ENCODE measurements around the gene SEC24A.

GRCh38 chr5:134625559-134625958 is 23.0 kb upstream of the SEC24A start:
- TF ChIP-seq CTCF (IDR thresholded peaks at IDR 0.05) (no peak), POLR2AphosphoS5 (IDR thresholded peaks at IDR 0.05) (no peak)

All from prostate gland (tissue), 2 donors.